Measurements from ENCODE around the gene NEDD9. TPM values are rescaled to one million over a fixed set of nuclear protein-coding genes. Genes with fewer than 3 reads are reported as not detected.

NEDD9 gene
- total and polyA plus RNA-seq, 2 of the 13 experiments (the other 11 are each of a cell fraction or from before 2014, with no cell fraction given): 27.1 to 389 TPM

GRCh38 chr6:11198663-11199603 lies 33.5 kb downstream of the NEDD9 start (continued):
- TF ChIP-seq THAP9 (CRISPR knock-in tag; IDR thresholded peaks at IDR 0.05; ENCODE audit: borderline replicate concordance) (no peak), RARA (CRISPR knock-in tag; IDR thresholded peaks at IDR 0.05) (no peak), SNAPC4 (CRISPR knock-in tag; IDR thresholded peaks at IDR 0.05) (0 out of 2 replicates have a peak, but pooled peaks have one; percentile 46), ATAD3A (CRISPR knock-in tag; IDR thresholded peaks at IDR 0.05) (no peak), ZNF776 (CRISPR knock-in tag; IDR thresholded peaks at IDR 0.05) (no peak), KAT8 (CRISPR knock-in tag; IDR thresholded peaks at IDR 0.05) (no peak), RFXANK (CRISPR knock-in tag; IDR thresholded peaks at IDR 0.05) (no peak), PAF1 (CRISPR knock-in tag; IDR thresholded peaks at IDR 0.05) (peak; percentile 75), POLR2A (IDR thresholded peaks at IDR 0.05; ENCODE audit: insufficient read depth in 1 of 2, low read depth in 2 of 2, low read length in 2 of 2) (0 out of 4 replicates have a peak, but pooled peaks of 1 of the 2 experiments have one; percentile 45), ZNF207 (IDR thresholded peaks at IDR 0.05; ENCODE audit: borderline replicate concordance) (no peak), ZBTB25 (CRISPR knock-in tag; IDR thresholded peaks at IDR 0.05) (no peak), ZNF709 (CRISPR knock-in tag; IDR thresholded peaks at IDR 0.05) (0 out of 2 replicates have a peak, but pooled peaks have one; percentile 26), ATF7-NPFF (CRISPR knock-in tag; IDR thresholded peaks at IDR 0.05; ENCODE audit: low read depth) (no peak), ZNF547 (CRISPR knock-in tag; IDR thresholded peaks at IDR 0.05) (no peak), ZFP36 (IDR thresholded peaks at IDR 0.05; ENCODE audit: borderline replicate concordance, low read depth, low read length, partially characterized antibody) (no peak), ZNF382 (CRISPR knock-in tag; IDR thresholded peaks at IDR 0.05; ENCODE audit: borderline replicate concordance) (no peak), NCOA1 (CRISPR knock-in tag; IDR thresholded peaks at IDR 0.05) (no peak), ZNF276 (CRISPR knock-in tag; IDR thresholded peaks at IDR 0.05; ENCODE audit: low read depth) (no peak), ZNF326 (CRISPR knock-in tag; IDR thresholded peaks at IDR 0.05; ENCODE audit: borderline replicate concordance) (no peak)

All from HepG2 (cell line).